Neural cell (in vitro differentiated cells): ENCODE measurements around the gene ACOT13. TPM values are rescaled to one million over a fixed set of nuclear protein-coding genes. Genes with fewer than 3 reads are reported as not detected.

Experiments
- H2AFZ ChIP-seq: fragments of 200-600, 300-800 bp; sonication (generic), shearing (Covaris generic); 2 replicates; pipeline ENCODE4 v1.6.0; 2014; ENCODE audit warnings: low read depth, mild to moderate bottlenecking, antibody characterized with exemption, low read length, moderate library complexity
- H3F3A ChIP-seq: fragments of 200-600 bp; shearing (Covaris generic); 2 replicates; pipeline ENCODE4 v1.6.1; 2016; ENCODE audit warnings: mild to moderate bottlenecking, moderate library complexity, mixed read lengths, antibody characterized with exemption, low read length; ENCODE audit not compliant: insufficient read depth, poor library complexity, severe bottlenecking
- H3K27ac ChIP-seq: fragments of 200-600, 300-800 bp; sonication (generic), shearing (Covaris generic); 2 replicates; pipeline ENCODE4 v1.5.1; 2014; ENCODE audit warnings: mild to moderate bottlenecking, low read length, moderate library complexity
- H3K27me3 ChIP-seq: fragments of 300-800, 200-600 bp; sonication (generic), shearing (Covaris generic); 2 replicates; pipeline ENCODE4 v1.6.0; 2014; ENCODE audit warnings: mild to moderate bottlenecking, low read depth, low read length, moderate library complexity; ENCODE audit not compliant: insufficient read depth
- H3K36me3 ChIP-seq: fragments of 300-800, 200-600 bp; sonication (generic), shearing (Covaris generic); 2 replicates; pipeline ENCODE4 v1.5.1; 2014; ENCODE audit warnings: mild to moderate bottlenecking, antibody characterized with exemption, low read length, moderate library complexity; ENCODE audit not compliant: insufficient read depth
- H3K4me2 ChIP-seq: fragments of 300-800, 200-600 bp; sonication (generic), shearing (Covaris generic); 2 replicates; pipeline ENCODE4 v1.6.0; 2014; ENCODE audit warnings: mild to moderate bottlenecking, low read length
- H3K4me3 ChIP-seq: fragments of 300-800, 200-600 bp; sonication (generic), shearing (Covaris generic); 2 replicates; pipeline ENCODE4 v1.5.1; 2014; ENCODE audit warnings: mild to moderate bottlenecking, low read length, moderate library complexity
- H3K79me2 ChIP-seq: fragments of 200-600 bp; shearing (Covaris generic); replicated peaks from 2 replicates; pipeline ENCODE4 v1.6.0; 2014; ENCODE audit warnings: mild to moderate bottlenecking, low read length, moderate library complexity; ENCODE audit not compliant: insufficient read depth
- H3K9ac ChIP-seq: fragments of 300-800, 200-600 bp; sonication (generic), shearing (Covaris generic); 2 replicates; pipeline ENCODE4 v1.6.1; 2016; ENCODE audit warnings: mild to moderate bottlenecking, low read length, mixed read lengths
- H3K9me2 ChIP-seq: fragments of 200-600 bp; shearing (Covaris generic); 2 replicates; pipeline ENCODE4 v1.6.1; 2016; ENCODE audit warnings: mild to moderate bottlenecking, low read length, mixed read lengths; ENCODE audit not compliant: insufficient read depth
- H3K9me3 ChIP-seq: fragments of 200-600, 300-800 bp; sonication (generic), shearing (Covaris generic); 2 replicates; pipeline ENCODE4 v1.6.1; 2016; ENCODE audit warnings: mild to moderate bottlenecking, mixed run types, low read length, moderate library complexity, mixed read lengths
- H4K20me1 ChIP-seq: fragments of 200-600 bp; shearing (Covaris generic); 2 replicates; pipeline ENCODE4 v1.6.1; 2016; ENCODE audit warnings: mild to moderate bottlenecking, mixed run types; ENCODE audit not compliant: insufficient read depth
- EP300 ChIP-seq: fragments of 450-650 bp; conservative IDR thresholded peaks from 2 replicates; pipeline ENCODE4 v1.6.1; 2014; ENCODE audit warnings: antibody characterized with exemption, mild to moderate bottlenecking, moderate library complexity; ENCODE audit not compliant: poor library complexity, severe bottlenecking
- EZH2 ChIP-seq: fragments of 200-600, 300-800 bp; shearing (Covaris generic), sonication (generic); IDR thresholded peaks from 2 replicates; pipeline ENCODE4 v1.6.1; 2014; ENCODE audit warnings: antibody characterized with exemption, low read length, borderline replicate concordance, mild to moderate bottlenecking; ENCODE audit not compliant: insufficient read depth, poor library complexity, severe bottlenecking
- MXI1 ChIP-seq: fragments of 450-650 bp; conservative IDR thresholded peaks from 2 replicates; pipeline ENCODE4 v1.6.1; 2014; ENCODE audit warnings: antibody characterized with exemption, mild to moderate bottlenecking; ENCODE audit not compliant: poor library complexity, severe bottlenecking
- POLR2AphosphoS5 ChIP-seq: IDR thresholded peaks from 2 replicates; pipeline ENCODE4 v1.6.1; 2012
- RAD21 ChIP-seq: fragments of 450-650 bp; conservative IDR thresholded peaks from 2 replicates; pipeline ENCODE4 v1.6.1; 2014; ENCODE audit warnings: antibody characterized with exemption, mild to moderate bottlenecking, moderate library complexity
- REST ChIP-seq: IDR thresholded peaks from 2 replicates; pipeline ENCODE4 v1.6.1; 2012; ENCODE audit warnings: borderline replicate concordance
- SMC3 ChIP-seq: fragments of 450-650 bp; conservative IDR thresholded peaks from 2 replicates; pipeline ENCODE4 v1.6.1; 2014; ENCODE audit warnings: antibody characterized with exemption, mild to moderate bottlenecking, moderate library complexity; ENCODE audit not compliant: poor library complexity
- TAF1 ChIP-seq: IDR thresholded peaks from 2 replicates; pipeline ENCODE4 v1.6.1; 2012; ENCODE audit warnings: low read depth
- polyA plus RNA-seq: library from polyadenylated mRNA; depleted of rRNA; stranded (reverse); fragments of >200 nt; gene quantifications from 2 replicates; pipeline ENCODE4 v1.2.3, GENCODE V29; 2014
- TF ChIP-seq, protein P1 (sequence below): fragments of 450-650 bp; IDR thresholded peaks from 2 replicates; pipeline ENCODE4 v1.5.1; 2014; ENCODE audit warnings: antibody characterized with exemption, mild to moderate bottlenecking, moderate library complexity; ENCODE audit not compliant: poor library complexity, severe bottlenecking

ACOT13 gene
- polyA plus RNA-seq, 1 donor from 2014 or later, result 9.9 TPM

- no peak overlapping the region for H3K4me2 ChIP-seq
- TF ChIP-seq SMC3 (no peak), EZH2 (no peak), EP300 (no peak), MXI1 (no peak), POLR2AphosphoS5 (no peak), RAD21 (no peak), REST (no peak), TAF1 (no peak)
- TF ChIP-seq, protein P1, sequence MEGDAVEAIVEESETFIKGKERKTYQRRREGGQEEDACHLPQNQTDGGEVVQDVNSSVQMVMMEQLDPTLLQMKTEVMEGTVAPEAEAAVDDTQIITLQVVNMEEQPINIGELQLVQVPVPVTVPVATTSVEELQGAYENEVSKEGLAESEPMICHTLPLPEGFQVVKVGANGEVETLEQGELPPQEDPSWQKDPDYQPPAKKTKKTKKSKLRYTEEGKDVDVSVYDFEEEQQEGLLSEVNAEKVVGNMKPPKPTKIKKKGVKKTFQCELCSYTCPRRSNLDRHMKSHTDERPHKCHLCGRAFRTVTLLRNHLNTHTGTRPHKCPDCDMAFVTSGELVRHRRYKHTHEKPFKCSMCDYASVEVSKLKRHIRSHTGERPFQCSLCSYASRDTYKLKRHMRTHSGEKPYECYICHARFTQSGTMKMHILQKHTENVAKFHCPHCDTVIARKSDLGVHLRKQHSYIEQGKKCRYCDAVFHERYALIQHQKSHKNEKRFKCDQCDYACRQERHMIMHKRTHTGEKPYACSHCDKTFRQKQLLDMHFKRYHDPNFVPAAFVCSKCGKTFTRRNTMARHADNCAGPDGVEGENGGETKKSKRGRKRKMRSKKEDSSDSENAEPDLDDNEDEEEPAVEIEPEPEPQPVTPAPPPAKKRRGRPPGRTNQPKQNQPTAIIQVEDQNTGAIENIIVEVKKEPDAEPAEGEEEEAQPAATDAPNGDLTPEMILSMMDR, result no peak
These were observed 26.1 kb downstream of the ACOT13 start for GRCh38 chr6:24692848-24693592.

GRCh38 chr6:24694198-24694597 is 27.3 kb downstream of the ACOT13 start:
- H3K9me3 ChIP-seq, result no peaks in the 10 kb centered on the region
- TF ChIP-seq, protein P1, result no peak
- no peak for TF ChIP-seq POLR2AphosphoS5
- no peak for TF ChIP-seq TAF1
- TF ChIP-seq EZH2, result no peak
- no peak for TF ChIP-seq SMC3
- TF ChIP-seq REST, result no peak
- no peak for TF ChIP-seq MXI1
- TF ChIP-seq RAD21, result no peak
- no peak for TF ChIP-seq EP300
- no peaks in the 10 kb centered on the region for H4K20me1 ChIP-seq
- no peak overlapping the region for H3K4me2 ChIP-seq
- H3K79me2 ChIP-seq, result no peaks in the 10 kb centered on the region
- no peaks in the 10 kb centered on the region for H3K9me2 ChIP-seq
- no peak overlapping the region for H2AFZ ChIP-seq
- no peaks in the 10 kb centered on the region for H3F3A ChIP-seq
- H3K36me3 ChIP-seq, result no peaks in the 10 kb centered on the region
- H3K27me3 ChIP-seq, result no peaks in the 10 kb centered on the region
- no peak overlapping the region for H3K4me3 ChIP-seq
- no peak overlapping the region for H3K9ac ChIP-seq
- H3K27ac ChIP-seq, result no peak overlapping the region

More at GRCh38 chr6:24692848-24693592, 26.1 kb downstream of the ACOT13 start:
- Histone ChIP-seq H3F3A (no peaks in the 10 kb centered on the region), H2AFZ (no peak overlapping the region), H3K36me3 (no peaks in the 10 kb centered on the region), H3K9me3 (no peaks in the 10 kb centered on the region), H4K20me1 (no peaks in the 10 kb centered on the region), H3K27me3 (no peaks in the 10 kb centered on the region), H3K4me3 (no peak overlapping the region), H3K27ac (no peak overlapping the region), H3K9ac (no peak overlapping the region), H3K9me2 (no peaks in the 10 kb centered on the region), H3K79me2 (no peaks in the 10 kb centered on the region)
